Astrocyte (in vitro differentiated cells and primary cell): ENCODE measurements around the gene ZBTB1.
"Not testable (repeated sequence)": the region's sequence is repeated elsewhere in the genome, so short reads cannot be mapped to it uniquely, and the experiment has no call there.

Source experiments
- EZH2 ChIP-seq: IDR thresholded peaks from 2 replicates; pipeline ENCODE4 v1.6.1; 2012; ENCODE audit warnings: mild to moderate bottlenecking, low read length, inconsistent platforms; ENCODE audit not compliant: insufficient read depth
- TF ChIP-seq, protein P1 (sequence below): IDR thresholded peaks from 2 replicates; pipeline ENCODE4 v1.5.1; 2011; ENCODE audit warnings: low read depth, mild to moderate bottlenecking, inconsistent platforms, low read length, moderate library complexity; ENCODE audit not compliant: insufficient read depth

DNA sequence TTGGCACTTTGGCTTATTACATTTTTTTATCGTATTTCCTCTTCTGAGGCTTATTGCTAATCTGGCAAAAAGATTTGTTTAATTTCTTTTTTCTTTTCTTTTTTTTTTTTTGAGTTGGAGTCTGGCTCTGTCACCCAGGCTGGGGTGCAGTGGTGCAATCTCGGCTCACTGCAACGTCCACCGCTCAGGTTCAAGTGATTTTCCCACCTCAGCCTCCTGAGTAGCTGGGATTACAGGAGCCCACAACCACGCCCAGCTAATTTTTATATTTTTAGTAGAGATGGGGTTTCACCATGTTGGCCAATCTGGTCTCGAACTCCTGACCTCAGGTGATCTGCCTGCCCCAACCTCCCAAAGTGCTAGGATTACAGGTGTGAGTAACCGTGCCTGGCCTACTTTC, 65.1 kb downstream of the ZBTB1 start:
- TF ChIP-seq, protein P1, sequence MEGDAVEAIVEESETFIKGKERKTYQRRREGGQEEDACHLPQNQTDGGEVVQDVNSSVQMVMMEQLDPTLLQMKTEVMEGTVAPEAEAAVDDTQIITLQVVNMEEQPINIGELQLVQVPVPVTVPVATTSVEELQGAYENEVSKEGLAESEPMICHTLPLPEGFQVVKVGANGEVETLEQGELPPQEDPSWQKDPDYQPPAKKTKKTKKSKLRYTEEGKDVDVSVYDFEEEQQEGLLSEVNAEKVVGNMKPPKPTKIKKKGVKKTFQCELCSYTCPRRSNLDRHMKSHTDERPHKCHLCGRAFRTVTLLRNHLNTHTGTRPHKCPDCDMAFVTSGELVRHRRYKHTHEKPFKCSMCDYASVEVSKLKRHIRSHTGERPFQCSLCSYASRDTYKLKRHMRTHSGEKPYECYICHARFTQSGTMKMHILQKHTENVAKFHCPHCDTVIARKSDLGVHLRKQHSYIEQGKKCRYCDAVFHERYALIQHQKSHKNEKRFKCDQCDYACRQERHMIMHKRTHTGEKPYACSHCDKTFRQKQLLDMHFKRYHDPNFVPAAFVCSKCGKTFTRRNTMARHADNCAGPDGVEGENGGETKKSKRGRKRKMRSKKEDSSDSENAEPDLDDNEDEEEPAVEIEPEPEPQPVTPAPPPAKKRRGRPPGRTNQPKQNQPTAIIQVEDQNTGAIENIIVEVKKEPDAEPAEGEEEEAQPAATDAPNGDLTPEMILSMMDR = not testable (repeated sequence)
- not testable (repeated sequence) for TF ChIP-seq EZH2
